ENCODE measurements around the gene ADSS1.

DNA sequence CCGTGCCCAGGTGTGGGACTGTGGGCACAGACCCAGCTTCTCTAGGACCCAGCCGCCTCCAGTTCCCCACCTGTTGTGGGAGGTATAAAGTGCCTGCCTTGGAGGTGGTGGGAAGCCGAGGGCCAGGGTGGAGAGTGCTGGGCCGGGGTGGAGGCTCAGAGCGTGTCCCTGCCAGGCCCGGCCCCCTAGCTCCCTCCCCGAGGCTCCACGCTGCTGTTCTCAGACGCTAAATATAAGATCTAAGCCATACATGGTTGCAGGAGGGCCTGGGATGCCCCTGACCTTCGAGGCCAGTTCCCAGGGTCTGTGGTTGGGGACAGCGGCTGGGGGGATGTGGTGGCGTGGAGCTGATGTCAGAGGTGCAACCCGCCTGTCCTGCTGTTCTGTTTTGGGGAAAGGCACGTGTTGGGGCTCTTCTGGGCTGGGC is 23.8 kb upstream of the ADSS1 start:
- TF ChIP-seq, protein P1, sequence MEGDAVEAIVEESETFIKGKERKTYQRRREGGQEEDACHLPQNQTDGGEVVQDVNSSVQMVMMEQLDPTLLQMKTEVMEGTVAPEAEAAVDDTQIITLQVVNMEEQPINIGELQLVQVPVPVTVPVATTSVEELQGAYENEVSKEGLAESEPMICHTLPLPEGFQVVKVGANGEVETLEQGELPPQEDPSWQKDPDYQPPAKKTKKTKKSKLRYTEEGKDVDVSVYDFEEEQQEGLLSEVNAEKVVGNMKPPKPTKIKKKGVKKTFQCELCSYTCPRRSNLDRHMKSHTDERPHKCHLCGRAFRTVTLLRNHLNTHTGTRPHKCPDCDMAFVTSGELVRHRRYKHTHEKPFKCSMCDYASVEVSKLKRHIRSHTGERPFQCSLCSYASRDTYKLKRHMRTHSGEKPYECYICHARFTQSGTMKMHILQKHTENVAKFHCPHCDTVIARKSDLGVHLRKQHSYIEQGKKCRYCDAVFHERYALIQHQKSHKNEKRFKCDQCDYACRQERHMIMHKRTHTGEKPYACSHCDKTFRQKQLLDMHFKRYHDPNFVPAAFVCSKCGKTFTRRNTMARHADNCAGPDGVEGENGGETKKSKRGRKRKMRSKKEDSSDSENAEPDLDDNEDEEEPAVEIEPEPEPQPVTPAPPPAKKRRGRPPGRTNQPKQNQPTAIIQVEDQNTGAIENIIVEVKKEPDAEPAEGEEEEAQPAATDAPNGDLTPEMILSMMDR (optimal IDR thresholded peaks at IDR 0.05 in 1 of 3, IDR thresholded peaks at IDR 0.05 in 1 of 3, conservative IDR thresholded peaks at IDR 0.05 in 1 of 3; ENCODE audit: extremely low read depth in 1 of 3, insufficient read depth in 2 of 3, low read length in 3 of 3) = no peak
- no peak for TF ChIP-seq EZH2 (IDR thresholded peaks at IDR 0.05; ENCODE audit: low read length)

Data from keratinocyte (primary cell).